Vagina (tissue), 2 donors: Measurements from ENCODE around the gene HOXA10.

Experiments
- POLR2A ChIP-seq, 2 donors: fragments of 450-650 bp; IDR thresholded peaks; one replicate each; pipeline ENCODE4 v1.6.1; 2017; ENCODE audit warnings: antibody characterized with exemption in 2 of 2, mild to moderate bottlenecking in 2 of 2, moderate library complexity in 2 of 2
- POLR2AphosphoS5 ChIP-seq, 2 donors: sonication (generic); formaldehyde crosslinking; IDR thresholded peaks; one replicate each; pipeline ENCODE4 v1.9.0; 2017; ENCODE audit warnings: antibody characterized with exemption in 2 of 2, mild to moderate bottlenecking in 2 of 2, low read depth in 1 of 2; ENCODE audit not compliant: insufficient read depth in 1 of 2
- TF ChIP-seq, protein P1 (sequence below), 3 experiments: fragments of 450-650 bp in 2 of 3; fragments of 200-600 bp in 1 of 3; sonication (generic) in 1 of 3; IDR thresholded peaks; one replicate each; pipeline ENCODE4 v1.5.1; 2017 to 2019; ENCODE audit warnings: antibody characterized with exemption in 3 of 3, mild to moderate bottlenecking in 2 of 3, moderate library complexity in 2 of 3

DNA sequence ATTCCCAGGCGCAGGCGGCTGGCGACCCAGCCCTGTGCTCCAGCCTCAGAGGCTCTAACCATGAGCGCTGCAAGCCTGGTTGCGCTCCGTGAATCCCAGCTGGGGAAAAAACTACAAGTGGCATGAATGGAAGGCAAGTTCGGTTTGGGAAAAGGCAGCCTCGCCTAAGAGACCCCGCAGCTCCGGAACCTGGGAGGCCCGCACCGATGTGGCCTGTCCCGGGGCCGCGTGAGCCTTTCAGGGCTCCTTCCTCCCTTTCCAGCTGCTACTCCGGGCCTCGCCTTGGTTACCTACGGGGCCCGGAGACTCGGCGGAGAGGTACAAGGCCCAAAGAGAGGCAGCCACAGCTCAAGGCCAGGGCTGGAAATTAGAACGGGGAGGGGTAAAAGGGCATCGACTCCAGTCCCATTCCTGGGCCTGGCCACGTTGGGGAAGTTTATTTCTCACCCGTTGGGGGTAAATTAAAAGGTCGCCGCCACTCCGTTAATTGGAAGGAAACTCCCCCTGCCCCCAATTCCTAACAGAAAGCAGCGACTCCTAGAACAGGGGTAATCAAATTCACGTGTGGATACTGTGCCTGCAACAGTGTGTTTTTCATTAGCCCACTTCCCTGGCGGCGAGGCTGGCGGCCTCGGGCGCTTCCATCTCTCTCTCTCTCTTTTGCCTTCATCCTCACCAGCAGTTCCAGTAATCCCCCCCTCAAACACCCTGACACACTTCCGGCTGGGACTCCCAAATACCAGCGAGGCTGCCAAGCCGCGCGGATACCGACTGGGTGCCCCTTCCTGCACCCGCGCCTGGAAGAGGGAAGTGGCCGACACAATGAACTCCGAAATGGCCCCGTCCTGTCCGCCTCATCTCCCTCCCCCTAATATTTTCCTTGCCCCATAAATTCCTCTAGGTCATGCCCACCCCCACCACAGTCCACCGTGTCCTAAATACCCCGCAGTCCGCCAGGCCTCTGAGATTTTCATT is 7.3 kb downstream of the HOXA10 start:
- TF ChIP-seq POLR2AphosphoS5 (IDR thresholded peaks at IDR 0.05; ENCODE audit: insufficient read depth in 1 of 2, low read depth in 1 of 2), result peak in 1 of 2 donors; percentile 37
- TF ChIP-seq, protein P1, sequence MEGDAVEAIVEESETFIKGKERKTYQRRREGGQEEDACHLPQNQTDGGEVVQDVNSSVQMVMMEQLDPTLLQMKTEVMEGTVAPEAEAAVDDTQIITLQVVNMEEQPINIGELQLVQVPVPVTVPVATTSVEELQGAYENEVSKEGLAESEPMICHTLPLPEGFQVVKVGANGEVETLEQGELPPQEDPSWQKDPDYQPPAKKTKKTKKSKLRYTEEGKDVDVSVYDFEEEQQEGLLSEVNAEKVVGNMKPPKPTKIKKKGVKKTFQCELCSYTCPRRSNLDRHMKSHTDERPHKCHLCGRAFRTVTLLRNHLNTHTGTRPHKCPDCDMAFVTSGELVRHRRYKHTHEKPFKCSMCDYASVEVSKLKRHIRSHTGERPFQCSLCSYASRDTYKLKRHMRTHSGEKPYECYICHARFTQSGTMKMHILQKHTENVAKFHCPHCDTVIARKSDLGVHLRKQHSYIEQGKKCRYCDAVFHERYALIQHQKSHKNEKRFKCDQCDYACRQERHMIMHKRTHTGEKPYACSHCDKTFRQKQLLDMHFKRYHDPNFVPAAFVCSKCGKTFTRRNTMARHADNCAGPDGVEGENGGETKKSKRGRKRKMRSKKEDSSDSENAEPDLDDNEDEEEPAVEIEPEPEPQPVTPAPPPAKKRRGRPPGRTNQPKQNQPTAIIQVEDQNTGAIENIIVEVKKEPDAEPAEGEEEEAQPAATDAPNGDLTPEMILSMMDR (IDR thresholded peaks at IDR 0.05), result no peak
- no peak for TF ChIP-seq POLR2A (IDR thresholded peaks at IDR 0.05)
